Esophagus muscularis mucosa (tissue), 4 donors: Measurements from ENCODE around the gene MBP. TPM values are rescaled to one million over a fixed set of nuclear protein-coding genes. Genes with fewer than 3 reads are reported as not detected.

Experiments used
- DNase-seq: peaks from one replicate; pipeline ENCODE4 v3.0.0-alpha.2; 2017; ENCODE audit errors: extremely low spot score
- H3K27ac ChIP-seq, 4 donors: fragments of 200-600 bp; sonication (generic); replicated peaks in 1 of 4; 1 replicate in 3 of 4; 2 replicates in 1 of 4; pipeline ENCODE4 v1.5.1; 2016 to 2019; ENCODE audit warnings: mild to moderate bottlenecking in 1 of 4
- H3K27me3 ChIP-seq, 4 donors: fragments of 200-600 bp; sonication (generic); one replicate each; pipeline versions ENCODE4 v1.5.1 to v1.6.0; 2016 to 2019
- H3K36me3 ChIP-seq, 4 donors: fragments of 200-600 bp; sonication (generic); one replicate each; pipeline ENCODE4 v1.5.1; 2016 to 2019
- H3K4me1 ChIP-seq, 4 donors: fragments of 200-600 bp; sonication (generic); one replicate each; pipeline ENCODE4 v1.5.1; 2016 to 2019
- H3K4me3 ChIP-seq, 4 donors: fragments of 200-600 bp; sonication (generic); 1 replicate in 2 of 4; 2 replicates in 2 of 4; pipeline ENCODE4 v1.5.1; 2016 to 2019; ENCODE audit warnings: mild to moderate bottlenecking in 4 of 4, moderate library complexity in 1 of 4
- H3K9me3 ChIP-seq, 4 donors: fragments of 200-600 bp; sonication (generic); 1 replicate in 3 of 4; 2 replicates in 1 of 4; pipeline ENCODE4 v1.5.1; 2016 to 2019
- CTCF ChIP-seq, 3 experiments: fragments of 200-600 bp in 2 of 3; fragments of 450-650 bp in 1 of 3; sonication (generic) in 2 of 3; IDR thresholded peaks; one replicate each; pipeline ENCODE4 v1.5.1; 2017 to 2019; ENCODE audit warnings: antibody characterized with exemption in 3 of 3, mild to moderate bottlenecking in 2 of 3, moderate library complexity in 1 of 3
- EP300 ChIP-seq: sonication (generic); formaldehyde crosslinking; IDR thresholded peaks from one replicate; pipeline ENCODE4 v1.6.1; 2017; ENCODE audit warnings: antibody characterized with exemption
- POLR2A ChIP-seq: fragments of 450-650 bp; IDR thresholded peaks from one replicate; pipeline ENCODE4 v1.6.1; 2017; ENCODE audit warnings: antibody characterized with exemption, moderate library complexity, mild to moderate bottlenecking, low read depth
- POLR2AphosphoS5 ChIP-seq, 2 donors: sonication (generic); formaldehyde crosslinking; IDR thresholded peaks; one replicate each; pipeline ENCODE4 v1.6.1; 2017; ENCODE audit warnings: antibody characterized with exemption in 2 of 2
- WGBS: methylation state at CpG from one replicate; pipeline ENCODE4 v1.1.5; 2018; 5-methylcytosine and 5-hydroxymethylcytosine counted together
- intact Hi-C: fragments of 100-400 bp; cut with DNase I; formaldehyde crosslinking; loops from one replicate; pipeline ENCODE4 v1.15.1; 2023
- total RNA-seq, 4 donors: library from RNA; depleted of rRNA; stranded (reverse); fragments of >200 nt; gene quantifications; one replicate each; pipeline versions ENCODE4 v1.1.0 to v1.2.1, GENCODE V29; 2016

Gene MBP
- total RNA-seq, 4 donors from 2014 or later = 21.9 to 31.3 (median 27.3) TPM

GRCh38 chr18:77046994-77047393, 85.6 kb downstream of the MBP start:
- peaks cover 0 to 10% (median 3%) of the 10 kb centered on the region in 4 donors for H3K36me3 ChIP-seq
- TF ChIP-seq CTCF (IDR thresholded peaks at IDR 0.05) (no peak), POLR2AphosphoS5 (IDR thresholded peaks at IDR 0.05) (no peak), EP300 (no peak), POLR2A (no peak)
- H3K27me3 ChIP-seq = no peaks in the 10 kb centered on the region
- no peaks in the 10 kb centered on the region for H3K9me3 ChIP-seq
- WGBS = 94% methylated on average over 17 of the region's 17 CpGs
- H3K4me1 ChIP-seq = peaks cover 0 to 8% (median 4%) of the 10 kb centered on the region in 4 donors
- H3K4me3 ChIP-seq = no peak overlapping the region
- no peak overlapping the region for H3K27ac ChIP-seq
- intact Hi-C loops = no loop called here
- DNase-seq = no peak

GRCh38 chr18:77046409-77046808, 86.2 kb downstream of the MBP start:
- no peaks in the 10 kb centered on the region for H3K27me3 ChIP-seq
- peaks cover 0 to 8% (median 3%) of the 10 kb centered on the region in 4 donors for H3K4me1 ChIP-seq
- 75% methylated on average over 9 of the region's 9 CpGs for WGBS
- H3K27ac ChIP-seq = no peak overlapping the region
- H3K4me3 ChIP-seq = no peak overlapping the region
- no peaks in the 10 kb centered on the region for H3K9me3 ChIP-seq
- TF ChIP-seq POLR2A (no peak), POLR2AphosphoS5 (IDR thresholded peaks at IDR 0.05) (no peak), CTCF (IDR thresholded peaks at IDR 0.05) (no peak), EP300 (no peak)
- intact Hi-C loops = no loop called here
- H3K36me3 ChIP-seq = peaks cover 0 to 10% (median 3%) of the 10 kb centered on the region in 4 donors
- DNase-seq = no peak

- Histone ChIP-seq H3K4me3 (no peak overlapping the region), H3K27me3 (no peaks in the 10 kb centered on the region), H3K36me3 (peaks cover 0 to 10% (median 3%) of the 10 kb centered on the region in 4 donors), H3K4me1 (peaks cover 0 to 6% (median 2%) of the 10 kb centered on the region in 4 donors), H3K27ac (no peak overlapping the region), H3K9me3 (no peaks in the 10 kb centered on the region)
- DNase-seq = no peak
- TF ChIP-seq POLR2A (no peak), EP300 (no peak), CTCF (IDR thresholded peaks at IDR 0.05) (no peak), POLR2AphosphoS5 (IDR thresholded peaks at IDR 0.05) (no peak)
- intact Hi-C loops = no loop called here
- 87% methylated on average over 6 of the region's 6 CpGs for WGBS
Observed at GRCh38 chr18:77045677-77046076, 86.9 kb downstream of the MBP start.

GRCh38 chr18:77044866-77045664, 87.5 kb downstream of the MBP start:
- Histone ChIP-seq H3K27me3 (no peaks in the 10 kb centered on the region), H3K36me3 (peaks cover 0 to 10% (median 3%) of the 10 kb centered on the region in 4 donors), H3K4me3 (no peak overlapping the region), H3K27ac (no peak overlapping the region), H3K9me3 (no peaks in the 10 kb centered on the region), H3K4me1 (peaks cover 0 to 6% (median 0%) of the 10 kb centered on the region in 4 donors)
- TF ChIP-seq EP300 (no peak), CTCF (IDR thresholded peaks at IDR 0.05) (no peak), POLR2AphosphoS5 (IDR thresholded peaks at IDR 0.05) (no peak), POLR2A (no peak)
- intact Hi-C loops = no loop called here
- 77% methylated on average over 10 of the region's 14 CpGs for WGBS
- DNase-seq = no peak
